HCT116 (cell line): ENCODE results near the gene SOBP. TPM values are rescaled to one million over a fixed set of nuclear protein-coding genes. Genes with fewer than 3 reads are reported as not detected.

ENCODE experiments used
- ATAC-seq: fragments of 200-7000 bp; cut with Tn5 transposase; 2 replicates; pipeline ENCODE4 v1.9.1; 2020; ENCODE audit warnings: mild to moderate bottlenecking, moderate library complexity
- BruUV-seq: library from RNA; stranded (reverse); fragments of 400-500 nt; replicated peaks from 2 replicates; lab custom pipeline; 2021; lab: Mats Ljungman, UMichigan
- CTCF ChIA-PET: fragments of 300-600 bp; sonication (Branson Sonifier 250); formaldehyde crosslinking; loops from one replicate; lab custom pipeline; 2021; ENCODE audit warnings: antibody characterized with exemption; lab: Charles Lee
- POLR2A ChIA-PET: fragments of 300-600, 350-600 bp; sonication (Branson Sonifier 250); formaldehyde crosslinking; loops from one replicate; lab custom pipeline; 2021; ENCODE audit warnings: antibody characterized with exemption; lab: Charles Lee
- RAD21 ChIA-PET, 2 experiments: fragments of 300-600 bp; sonication (Branson Sonifier 250); formaldehyde crosslinking; loops; one replicate each; lab custom pipeline; 2023; ENCODE audit warnings: low total read pairs in 2 of 2; ENCODE audit not compliant: uncharacterized antibody in 2 of 2, unreplicated experiment in 2 of 2, low non-redundant PET in 1 of 2; lab: Charles Lee
- DNase-seq: peaks from one replicate; pipeline ENCODE4 v3.0.0-alpha.2; 2010; ENCODE audit warnings: low read depth, low spot score
- H2AFZ ChIP-seq: fragments of 200-600 bp; shearing (Covaris generic), sonication (generic); 2 replicates; pipeline ENCODE4 v1.6.1; 2017; ENCODE audit warnings: low read depth, mixed run types, mixed read lengths, antibody characterized with exemption, low read length; ENCODE audit not compliant: poor library complexity, severe bottlenecking
- H3K27ac ChIP-seq: 2 replicates; pipeline ENCODE4 v1.5.1; 2012; ENCODE audit warnings: low read depth, low read length
- H3K27me3 ChIP-seq: fragments of 200-600 bp; sonication (generic); 2 replicates; pipeline ENCODE4 v1.6.1; 2016; ENCODE audit warnings: mixed run types, low read length, mixed read lengths; ENCODE audit not compliant: insufficient read depth
- H3K36me3 ChIP-seq, 2 experiments: fragments of 200-500 bp in 1 of 2; fragments of 200-600 bp in 1 of 2; sonication (Bioruptor generic) in 1 of 2; sonication (generic) in 1 of 2; 2 replicates each; pipeline versions ENCODE4 v1.5.1 to v1.6.1; 2014 to 2016; ENCODE audit warnings: low read length in 2 of 2, inconsistent platforms in 1 of 2, mixed read lengths in 1 of 2, mixed run types in 1 of 2; ENCODE audit not compliant: insufficient read depth in 2 of 2, control insufficient read depth in 1 of 2
- H3K4me1 ChIP-seq, 2 experiments: fragments of 200-600 bp in 1 of 2; sonication (generic) in 1 of 2; 2 replicates each; pipeline versions ENCODE4 v1.5.1 to v1.6.1; 2012 to 2017; ENCODE audit warnings: low read length in 2 of 2, inconsistent platforms in 1 of 2, mild to moderate bottlenecking in 1 of 2, mixed read lengths in 1 of 2, mixed run types in 1 of 2, moderate library complexity in 1 of 2; ENCODE audit not compliant: insufficient read depth in 2 of 2, control insufficient read depth in 1 of 2
- H3K4me2 ChIP-seq: fragments of 200-600 bp; sonication (generic); 2 replicates; pipeline ENCODE4 v1.6.1; 2017; ENCODE audit warnings: mixed run types, low read length, mixed read lengths
- H3K4me3 ChIP-seq, 2 experiments: fragments of 200-600 bp in 1 of 2; sonication (generic) in 1 of 2; replicated peaks in 1 of 2; 2 replicates each; pipeline ENCODE4 v1.5.1; 2011 to 2016; ENCODE audit warnings: low read length in 2 of 2, control low read depth in 1 of 2, low read depth in 1 of 2, mild to moderate bottlenecking in 1 of 2, mixed read lengths in 1 of 2, mixed run types in 1 of 2
- H3K79me2 ChIP-seq: fragments of 200-600 bp; sonication (generic); 2 replicates; pipeline ENCODE4 v1.6.1; 2017; ENCODE audit warnings: mild to moderate bottlenecking, mixed run types, low read length, moderate library complexity, mixed read lengths; ENCODE audit not compliant: insufficient read depth
- H3K9ac ChIP-seq: fragments of 200-600 bp; sonication (generic); 2 replicates; pipeline ENCODE4 v1.6.1; 2016; ENCODE audit warnings: low read length, mixed read lengths
- H3K9me2 ChIP-seq: fragments of 200-600 bp; sonication (generic), shearing (Covaris generic); 2 replicates; pipeline ENCODE4 v1.6.1; 2017; ENCODE audit warnings: mixed run types, mild to moderate bottlenecking, moderate library complexity; ENCODE audit not compliant: insufficient read depth
- H3K9me3 ChIP-seq, 2 experiments: fragments of 200-500 bp in 1 of 2; fragments of 200-600 bp in 1 of 2; sonication (Bioruptor generic) in 1 of 2; sonication (generic) in 1 of 2; 2 replicates each; pipeline ENCODE4 v1.6.1; 2014 to 2017; ENCODE audit warnings: low read length in 2 of 2, mixed read lengths in 2 of 2, inconsistent platforms in 1 of 2, low read depth in 1 of 2, mild to moderate bottlenecking in 1 of 2, mixed run types in 1 of 2, moderate library complexity in 1 of 2; ENCODE audit not compliant: control insufficient read depth in 1 of 2, insufficient read depth in 1 of 2
- H4K20me1 ChIP-seq: fragments of 200-600 bp; sonication (generic), shearing (Covaris generic); 2 replicates; pipeline ENCODE4 v1.6.1; 2017; ENCODE audit warnings: mixed run types, mild to moderate bottlenecking, moderate library complexity; ENCODE audit not compliant: insufficient read depth
- CBX3 ChIP-seq: IDR thresholded peaks from 2 replicates; pipeline ENCODE4 v1.6.1; 2012; ENCODE audit warnings: low read depth
- CEBPB ChIP-seq: IDR thresholded peaks from 2 replicates; pipeline ENCODE4 v1.6.1; 2012; ENCODE audit warnings: low read depth
- EGR1 ChIP-seq: IDR thresholded peaks from 2 replicates; pipeline ENCODE4 v1.6.1; 2012; ENCODE audit warnings: low read depth
- ELF1 ChIP-seq: IDR thresholded peaks from 2 replicates; pipeline ENCODE4 v1.6.1; 2012; ENCODE audit warnings: low read depth, borderline replicate concordance
- EZH2phosphoT487 ChIP-seq: fragments of 200-600 bp; IDR thresholded peaks from 2 replicates; pipeline ENCODE4 v1.6.1; 2018; ENCODE audit warnings: antibody characterized with exemption, borderline replicate concordance
- FOSL1 ChIP-seq: IDR thresholded peaks from 2 replicates; pipeline ENCODE4 v1.6.1; 2012; ENCODE audit warnings: low read depth
- JUND ChIP-seq: IDR thresholded peaks from 2 replicates; pipeline ENCODE4 v1.6.1; 2012
- POLR2AphosphoS5 ChIP-seq: IDR thresholded peaks from 2 replicates; pipeline ENCODE4 v1.6.1; 2011; ENCODE audit warnings: mild to moderate bottlenecking, low read depth, low read length, moderate library complexity
- RAD21 ChIP-seq: IDR thresholded peaks from 2 replicates; pipeline ENCODE4 v1.6.1; 2012; ENCODE audit warnings: low read depth, mild to moderate bottlenecking
- SIN3A ChIP-seq: IDR thresholded peaks from 2 replicates; pipeline ENCODE4 v1.6.1; 2012; ENCODE audit warnings: low read depth
- YY1 ChIP-seq: IDR thresholded peaks from 2 replicates; pipeline ENCODE4 v1.6.1; 2011; ENCODE audit warnings: low read length, low read depth, moderate library complexity, mild to moderate bottlenecking; ENCODE audit not compliant: insufficient replicate concordance; ENCODE audit errors: extremely low read depth
- ZNF274 ChIP-seq: fragments of 200-500 bp; sonication (Bioruptor generic); IDR thresholded peaks from 2 replicates; pipeline ENCODE4 v1.6.1; 2014; ENCODE audit warnings: mild to moderate bottlenecking, low read depth, low read length, inconsistent platforms
- intact Hi-C: fragments of 100-400 bp; cut with micrococcal nuclease; formaldehyde crosslinking; loops from 2 replicates; pipeline ENCODE4 v1.10.0; 2022
- total RNA-seq: library from RNA; stranded (reverse); gene quantifications from one replicate; pipeline ENCODE4 v1.2.1, GENCODE V29; 2021; ENCODE audit not compliant: unreplicated experiment
- TF ChIP-seq, protein P1 (sequence below), 3 experiments: fragments of 200-600 bp in 1 of 3; sonication (generic) in 1 of 3; IDR thresholded peaks in 2 of 3; conservative IDR thresholded peaks in 1 of 3; 2 replicates each; pipeline ENCODE4 v1.5.1; 2012 to 2017; ENCODE audit warnings: low read depth in 2 of 3, low read length in 2 of 3, antibody characterized with exemption in 1 of 3, borderline replicate concordance in 1 of 3, control low read depth in 1 of 3, mild to moderate bottlenecking in 1 of 3, mixed read lengths in 1 of 3, mixed run types in 1 of 3, moderate library complexity in 1 of 3; ENCODE audit not compliant: insufficient read depth in 1 of 3
- TF ChIP-seq, protein P2 (sequence below): IDR thresholded peaks from 2 replicates; pipeline ENCODE4 v1.6.1; 2012
- TF ChIP-seq, protein P3 (sequence below): IDR thresholded peaks from 2 replicates; pipeline ENCODE4 v1.6.1; 2011; ENCODE audit warnings: mild to moderate bottlenecking, low read length, moderate library complexity; ENCODE audit not compliant: insufficient replicate concordance; ENCODE audit errors: extremely low read depth

Gene SOBP
- total RNA-seq, 1 experiment from 2014 or later: 2.6 TPM

- TF ChIP-seq, protein P1, sequence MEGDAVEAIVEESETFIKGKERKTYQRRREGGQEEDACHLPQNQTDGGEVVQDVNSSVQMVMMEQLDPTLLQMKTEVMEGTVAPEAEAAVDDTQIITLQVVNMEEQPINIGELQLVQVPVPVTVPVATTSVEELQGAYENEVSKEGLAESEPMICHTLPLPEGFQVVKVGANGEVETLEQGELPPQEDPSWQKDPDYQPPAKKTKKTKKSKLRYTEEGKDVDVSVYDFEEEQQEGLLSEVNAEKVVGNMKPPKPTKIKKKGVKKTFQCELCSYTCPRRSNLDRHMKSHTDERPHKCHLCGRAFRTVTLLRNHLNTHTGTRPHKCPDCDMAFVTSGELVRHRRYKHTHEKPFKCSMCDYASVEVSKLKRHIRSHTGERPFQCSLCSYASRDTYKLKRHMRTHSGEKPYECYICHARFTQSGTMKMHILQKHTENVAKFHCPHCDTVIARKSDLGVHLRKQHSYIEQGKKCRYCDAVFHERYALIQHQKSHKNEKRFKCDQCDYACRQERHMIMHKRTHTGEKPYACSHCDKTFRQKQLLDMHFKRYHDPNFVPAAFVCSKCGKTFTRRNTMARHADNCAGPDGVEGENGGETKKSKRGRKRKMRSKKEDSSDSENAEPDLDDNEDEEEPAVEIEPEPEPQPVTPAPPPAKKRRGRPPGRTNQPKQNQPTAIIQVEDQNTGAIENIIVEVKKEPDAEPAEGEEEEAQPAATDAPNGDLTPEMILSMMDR (IDR thresholded peaks at IDR 0.05 in 2 of 3, conservative IDR thresholded peaks at IDR 0.05 in 1 of 3; ENCODE audit: borderline replicate concordance in 1 of 3, insufficient read depth in 1 of 3, low read depth in 2 of 3, low read length in 2 of 3): no peak
- TF ChIP-seq POLR2AphosphoS5 (no peak), EZH2phosphoT487 (no peak), RAD21 (no peak), CBX3 (no peak), FOSL1 (no peak), EGR1 (no peak), CEBPB (no peak), ELF1 (no peak)
- TF ChIP-seq, protein P2, sequence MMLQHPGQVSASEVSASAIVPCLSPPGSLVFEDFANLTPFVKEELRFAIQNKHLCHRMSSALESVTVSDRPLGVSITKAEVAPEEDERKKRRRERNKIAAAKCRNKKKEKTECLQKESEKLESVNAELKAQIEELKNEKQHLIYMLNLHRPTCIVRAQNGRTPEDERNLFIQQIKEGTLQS: no peak
These were observed 49.0 kb upstream of the SOBP start (continued) for GRCh38 chr6:107440936-107441335.

GRCh38 chr6:107441682-107442081 is 48.2 kb upstream of the SOBP start:
- H3K27ac ChIP-seq: no peak overlapping the region
- ChIA-PET POLR2A (interaction anchor here (0.5 kb wide), 1 partner anchor 395 kb away, joined by 4 read pairs; no protein-coding TSS in a partner anchor), RAD21 (no interaction called here), CTCF (no interaction called here)
- no peak overlapping the region for H3K4me3 ChIP-seq
- no peaks in the 10 kb centered on the region for H4K20me1 ChIP-seq
- ATAC-seq (no peak), DNase-seq (no peak)
- H3K9me2 ChIP-seq: no peaks in the 10 kb centered on the region
- no peaks in the 10 kb centered on the region for H3K27me3 ChIP-seq
- intact Hi-C loops: no loop called here
- peaks cover 6% of the 10 kb centered on the region; the same call in 1 of the 2 replicates for H3K79me2 ChIP-seq
- TF ChIP-seq, protein P3, sequence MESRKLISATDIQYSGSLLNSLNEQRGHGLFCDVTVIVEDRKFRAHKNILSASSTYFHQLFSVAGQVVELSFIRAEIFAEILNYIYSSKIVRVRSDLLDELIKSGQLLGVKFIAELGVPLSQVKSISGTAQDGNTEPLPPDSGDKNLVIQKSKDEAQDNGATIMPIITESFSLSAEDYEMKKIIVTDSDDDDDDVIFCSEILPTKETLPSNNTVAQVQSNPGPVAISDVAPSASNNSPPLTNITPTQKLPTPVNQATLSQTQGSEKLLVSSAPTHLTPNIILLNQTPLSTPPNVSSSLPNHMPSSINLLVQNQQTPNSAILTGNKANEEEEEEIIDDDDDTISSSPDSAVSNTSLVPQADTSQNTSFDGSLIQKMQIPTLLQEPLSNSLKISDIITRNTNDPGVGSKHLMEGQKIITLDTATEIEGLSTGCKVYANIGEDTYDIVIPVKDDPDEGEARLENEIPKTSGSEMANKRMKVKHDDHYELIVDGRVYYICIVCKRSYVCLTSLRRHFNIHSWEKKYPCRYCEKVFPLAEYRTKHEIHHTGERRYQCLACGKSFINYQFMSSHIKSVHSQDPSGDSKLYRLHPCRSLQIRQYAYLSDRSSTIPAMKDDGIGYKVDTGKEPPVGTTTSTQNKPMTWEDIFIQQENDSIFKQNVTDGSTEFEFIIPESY: no peak
- TF ChIP-seq EZH2phosphoT487 (no peak), ZNF274 (no peak), POLR2AphosphoS5 (no peak), JUND (no peak), SIN3A (no peak), FOSL1 (no peak), EGR1 (no peak), YY1 (no peak), RAD21 (no peak)
- TF ChIP-seq, protein P1 (IDR thresholded peaks at IDR 0.05 in 2 of 3, conservative IDR thresholded peaks at IDR 0.05 in 1 of 3; ENCODE audit: borderline replicate concordance in 1 of 3, insufficient read depth in 1 of 3, low read depth in 2 of 3, low read length in 2 of 3): no peak
- TF ChIP-seq, protein P2: no peak
- no peaks in the 10 kb centered on the region for H3K4me1 ChIP-seq
- no peaks in the 10 kb centered on the region for H3K9me3 ChIP-seq
- BruUV-seq: no TSS peak
- H3K36me3 ChIP-seq: no peaks in the 10 kb centered on the region
- H3K9ac ChIP-seq: no peak overlapping the region
- H3K4me2 ChIP-seq: no peak overlapping the region
- H2AFZ ChIP-seq: no peak overlapping the region
